SK-N-SH treated with all-trans-retinoic acid at 6 μM for 48 hours (cell line): ENCODE data around the gene DDX24.

Source experiments
- ARNTL ChIP-seq: fragments of 450-650 bp; formaldehyde crosslinking; IDR thresholded peaks from 2 replicates; pipeline ENCODE4 v1.5.0; 2020; ENCODE audit warnings: low read depth, mild to moderate bottlenecking, moderate library complexity, borderline replicate concordance
- CSDC2 ChIP-seq: fragments of 250-450 bp; sonication (Bioruptor Pico); IDR thresholded peaks from 2 replicates; pipeline ENCODE4 v1.5.0; 2020; ENCODE audit warnings: mild to moderate bottlenecking, moderate library complexity
- OSR1 ChIP-seq: fragments of 250-450 bp; sonication (Bioruptor Pico); IDR thresholded peaks from 2 replicates; pipeline ENCODE4 v1.8.0; 2022; ENCODE audit warnings: moderate library complexity, mild to moderate bottlenecking, inconsistent platforms
- PATZ1 ChIP-seq: fragments of 250-450 bp; sonication (Bioruptor Pico); IDR thresholded peaks from 2 replicates; pipeline ENCODE4 v1.8.0; 2020; ENCODE audit warnings: mild to moderate bottlenecking, moderate library complexity, borderline replicate concordance
- PPARA ChIP-seq: fragments of 250-450 bp; sonication (Bioruptor Pico); IDR thresholded peaks from 2 replicates; pipeline ENCODE4 v1.5.0; 2020; ENCODE audit warnings: mild to moderate bottlenecking, borderline replicate concordance
- SNAI2 ChIP-seq: fragments of 250-450 bp; sonication (Bioruptor Pico); IDR thresholded peaks from 2 replicates; pipeline ENCODE4 v1.5.0; 2020; ENCODE audit warnings: mild to moderate bottlenecking, moderate library complexity
- TCF4 ChIP-seq: fragments of 250-450 bp; sonication (Bioruptor Pico); IDR thresholded peaks from 2 replicates; pipeline ENCODE4 v1.8.0; 2021; ENCODE audit warnings: mild to moderate bottlenecking, moderate library complexity, borderline replicate concordance
- ZC3H10 ChIP-seq: fragments of 250-450 bp; sonication (Bioruptor Pico); IDR thresholded peaks from 2 replicates; pipeline ENCODE4 v1.5.1; 2021; ENCODE audit warnings: mild to moderate bottlenecking, moderate library complexity
- ZFP30 ChIP-seq: fragments of 450-650 bp; formaldehyde crosslinking; IDR thresholded peaks from 2 replicates; pipeline ENCODE4 v1.5.0; 2022; ENCODE audit warnings: mild to moderate bottlenecking, moderate library complexity
- TF ChIP-seq, protein P1 (sequence below): fragments of 250-450 bp; sonication (Bioruptor Pico); IDR thresholded peaks from 2 replicates; pipeline ENCODE4 v1.5.1; 2020; ENCODE audit warnings: low read depth, mild to moderate bottlenecking, moderate library complexity

- TF ChIP-seq ZFP30 (CRISPR knock-in tag) (no peak), ARNTL (CRISPR knock-in tag) (no peak), ZC3H10 (no peak), PPARA (CRISPR knock-in tag) (no peak), PATZ1 (no peak), SNAI2 (no peak), CSDC2 (CRISPR knock-in tag) (no peak), TCF4 (CRISPR knock-in tag) (no peak), OSR1 (CRISPR knock-in tag) (no peak)
- TF ChIP-seq, protein P1, sequence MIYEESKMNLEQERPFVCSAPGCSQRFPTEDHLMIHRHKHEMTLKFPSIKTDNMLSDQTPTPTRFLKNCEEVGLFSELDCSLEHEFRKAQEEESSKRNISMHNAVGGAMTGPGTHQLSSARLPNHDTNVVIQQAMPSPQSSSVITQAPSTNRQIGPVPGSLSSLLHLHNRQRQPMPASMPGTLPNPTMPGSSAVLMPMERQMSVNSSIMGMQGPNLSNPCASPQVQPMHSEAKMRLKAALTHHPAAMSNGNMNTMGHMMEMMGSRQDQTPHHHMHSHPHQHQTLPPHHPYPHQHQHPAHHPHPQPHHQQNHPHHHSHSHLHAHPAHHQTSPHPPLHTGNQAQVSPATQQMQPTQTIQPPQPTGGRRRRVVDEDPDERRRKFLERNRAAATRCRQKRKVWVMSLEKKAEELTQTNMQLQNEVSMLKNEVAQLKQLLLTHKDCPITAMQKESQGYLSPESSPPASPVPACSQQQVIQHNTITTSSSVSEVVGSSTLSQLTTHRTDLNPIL: no peak
Observed at GRCh38 chr14:94019329-94019728, 61.7 kb downstream of the DDX24 start.
